H1 (cell line): ENCODE data around the gene EXOC2. TPM values are rescaled to one million over a fixed set of nuclear protein-coding genes. Genes with fewer than 3 reads are reported as not detected.

Source experiments
- CHD2 ChIP-seq: IDR thresholded peaks from 2 replicates; pipeline ENCODE4 v1.6.1; 2012; ENCODE audit warnings: low read length, improper control_type of control experiment
- polyA plus RNA-seq, 7 experiments: library from polyadenylated mRNA; depleted of rRNA in 3 of 7; stranded (reverse) in 5 of 7; unstranded in 2 of 7; fragments of >200 nt in 5 of 7; fragments of 200-250 nt in 2 of 7; gene quantifications; 1 replicate in 5 of 7; 2 replicates in 1 of 7; 4 replicates in 1 of 7; pipeline versions ENCODE4 v1.2.1 to v1.2.3, GENCODE V29; 2011 to 2013; ENCODE audit warnings: missing spikeins in 2 of 7, mixed read lengths in 2 of 7
- total RNA-seq: library from RNA; stranded (reverse); fragmentation: NEBNext Ultra II Directional; extraction: Animal tissue kit (Norgen Biotek cat#: 25700); gene quantifications from 2 replicates; pipeline ENCODE4 v1.2.1, GENCODE V29; 2021

EXOC2 gene
- total and polyA plus RNA-seq, 2 of the 8 experiments (the other 6 are each of a cell fraction or from before 2014, with no cell fraction given) = 25.5 to 44.4 TPM

DNA sequence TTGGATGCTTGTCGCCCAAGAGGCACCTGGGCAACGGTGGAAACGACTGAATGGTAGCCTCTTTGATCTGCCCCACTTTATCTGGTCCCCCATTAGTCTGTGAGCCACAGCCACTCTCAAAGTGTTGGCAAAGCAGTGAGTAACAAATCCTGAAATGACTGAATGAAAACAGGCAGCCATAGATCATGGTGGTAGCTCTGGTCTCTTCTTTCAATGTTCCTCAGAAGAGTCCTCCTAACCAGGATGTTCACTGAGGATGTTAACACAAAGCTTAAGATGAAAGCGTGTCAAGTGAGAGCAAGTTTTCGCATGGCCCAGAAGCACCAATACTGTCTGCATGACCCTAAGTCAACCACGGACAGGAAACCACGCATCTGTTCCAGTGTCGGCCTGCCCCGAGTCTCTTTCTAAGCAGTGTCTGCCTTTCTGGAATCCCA, 194.1 kb downstream of the EXOC2 start (continued):
- TF ChIP-seq CHD2 = no peak
